Measurements from ENCODE around the gene ADAD2.

GRCh38 chr16:84223456-84223855 lies 32.5 kb downstream of the ADAD2 start:
- TF ChIP-seq CTCF (IDR thresholded peaks at IDR 0.05; ENCODE audit: low read depth, low read length, missing input control) (no peak), GABPA (IDR thresholded peaks at IDR 0.05 in 1 of 2, conservative IDR thresholded peaks at IDR 0.05 in 1 of 2) (no peak), MAX (IDR thresholded peaks at IDR 0.05) (no peak), RAD21 (IDR thresholded peaks at IDR 0.05) (no peak), EGR1 (IDR thresholded peaks at IDR 0.05; ENCODE audit: low read depth in 2 of 2) (no peak), JUND (IDR thresholded peaks at IDR 0.05) (no peak), YY1 (IDR thresholded peaks at IDR 0.05) (no peak), NR2F2 (IDR thresholded peaks at IDR 0.05) (no peak), TAF1 (conservative IDR thresholded peaks at IDR 0.05) (no peak)

Measured in liver (tissue), 3 donors.